ENCODE measurements around the gene PRRC2C.

DNA sequence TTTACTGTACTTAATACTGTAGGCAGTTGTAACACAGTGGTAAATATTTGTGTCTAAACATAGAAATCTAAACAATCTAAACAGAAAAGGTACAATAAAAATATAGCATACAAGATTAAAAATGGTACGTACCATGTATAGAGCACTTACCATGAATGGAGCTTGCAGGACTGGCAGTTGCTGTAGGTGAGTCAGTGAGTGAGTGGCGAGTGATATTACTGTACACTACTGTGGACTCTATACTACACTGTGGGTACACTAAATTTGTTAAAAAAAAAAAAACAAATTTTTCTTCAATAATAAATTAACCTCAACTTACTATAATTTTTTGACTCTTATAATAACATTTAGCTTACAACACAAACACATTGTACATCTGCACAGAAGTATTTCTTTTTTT lies 97.3 kb downstream of the PRRC2C start:
- no peak for TF ChIP-seq EZH2 (IDR thresholded peaks at IDR 0.05; ENCODE audit: low read length, unreplicated experiment)
- TF ChIP-seq, protein P1, sequence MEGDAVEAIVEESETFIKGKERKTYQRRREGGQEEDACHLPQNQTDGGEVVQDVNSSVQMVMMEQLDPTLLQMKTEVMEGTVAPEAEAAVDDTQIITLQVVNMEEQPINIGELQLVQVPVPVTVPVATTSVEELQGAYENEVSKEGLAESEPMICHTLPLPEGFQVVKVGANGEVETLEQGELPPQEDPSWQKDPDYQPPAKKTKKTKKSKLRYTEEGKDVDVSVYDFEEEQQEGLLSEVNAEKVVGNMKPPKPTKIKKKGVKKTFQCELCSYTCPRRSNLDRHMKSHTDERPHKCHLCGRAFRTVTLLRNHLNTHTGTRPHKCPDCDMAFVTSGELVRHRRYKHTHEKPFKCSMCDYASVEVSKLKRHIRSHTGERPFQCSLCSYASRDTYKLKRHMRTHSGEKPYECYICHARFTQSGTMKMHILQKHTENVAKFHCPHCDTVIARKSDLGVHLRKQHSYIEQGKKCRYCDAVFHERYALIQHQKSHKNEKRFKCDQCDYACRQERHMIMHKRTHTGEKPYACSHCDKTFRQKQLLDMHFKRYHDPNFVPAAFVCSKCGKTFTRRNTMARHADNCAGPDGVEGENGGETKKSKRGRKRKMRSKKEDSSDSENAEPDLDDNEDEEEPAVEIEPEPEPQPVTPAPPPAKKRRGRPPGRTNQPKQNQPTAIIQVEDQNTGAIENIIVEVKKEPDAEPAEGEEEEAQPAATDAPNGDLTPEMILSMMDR (conservative IDR thresholded peaks at IDR 0.05; ENCODE audit: low read depth, low read length), result no peak

Data from PC-3 (cell line).